Brain microvascular endothelial cell (primary cell): ENCODE measurements around the gene MAP4.

Experiments used
- DNase-seq: peaks from one replicate; pipeline ENCODE4 v3.0.0-alpha.2; 2020
- H3K27ac ChIP-seq: fragments of 250-450 bp; sonication (Bioruptor Pico); 2 replicates; pipeline ENCODE4 v1.5.1; 2020; ENCODE audit warnings: mild to moderate bottlenecking, moderate library complexity
- H3K27me3 ChIP-seq: fragments of 250-450 bp; sonication (Bioruptor Pico); replicated peaks from 2 replicates; pipeline ENCODE4 v1.5.1; 2020; ENCODE audit warnings: mild to moderate bottlenecking
- H3K36me3 ChIP-seq: fragments of 250-450 bp; sonication (Bioruptor Pico); replicated peaks from 2 replicates; pipeline ENCODE4 v1.5.1; 2020; ENCODE audit warnings: mild to moderate bottlenecking
- H3K4me3 ChIP-seq: 2 replicates; pipeline ENCODE4 v1.5.1; 2011; ENCODE audit warnings: low read depth, mild to moderate bottlenecking, control low read depth, low read length, moderate library complexity
- CTCF ChIP-seq: IDR thresholded peaks from 2 replicates; pipeline ENCODE4 v1.5.1; 2011; ENCODE audit warnings: low read depth, mild to moderate bottlenecking, moderate library complexity, low read length, control low read depth, inconsistent platforms; ENCODE audit errors: missing control alignments
- in situ Hi-C: cut with HindIII; loops from 2 replicates; pipeline ENCODE4 v1.10.0; 2017; ENCODE audit warnings: low sequenced_read_pairs, low pct_ligation_motif_present

MAP4 gene

GRCh38 chr3:47847801-47848518, 168.3 kb downstream of the MAP4 start:
- no peak for DNase-seq
- Histone ChIP-seq H3K36me3 (peaks cover 87% of the 10 kb centered on the region), H3K27me3 (no peaks in the 10 kb centered on the region), H3K27ac (no peak overlapping the region), H3K4me3 (no peak overlapping the region)
- no peak for TF ChIP-seq CTCF
- in situ Hi-C loops = no loop called here

- no peaks in the 10 kb centered on the region for H3K27me3 ChIP-seq
- H3K4me3 ChIP-seq = no peak overlapping the region
- no peak overlapping the region for H3K27ac ChIP-seq
- in situ Hi-C loops = no loop called here
- DNase-seq = no peak
- H3K36me3 ChIP-seq = peaks cover 84% of the 10 kb centered on the region
- no peak for TF ChIP-seq CTCF
Measured at GRCh38 chr3:47847260-47847659, 169.0 kb downstream of the MAP4 start.

GRCh38 chr3:47846880-47847248, 169.4 kb downstream of the MAP4 start:
- Histone ChIP-seq H3K27me3 (no peaks in the 10 kb centered on the region), H3K27ac (no peak overlapping the region), H3K36me3 (peaks cover 83% of the 10 kb centered on the region), H3K4me3 (no peak overlapping the region)
- no peak for DNase-seq
- TF ChIP-seq CTCF = no peak
- in situ Hi-C loops = no loop called here

GRCh38 chr3:47846186-47846879, 169.9 kb downstream of the MAP4 start:
- no peak overlapping the region for H3K4me3 ChIP-seq
- TF ChIP-seq CTCF = no peak
- in situ Hi-C loops = no loop called here
- H3K27me3 ChIP-seq = no peaks in the 10 kb centered on the region
- peaks cover 83% of the 10 kb centered on the region for H3K36me3 ChIP-seq
- H3K27ac ChIP-seq = no peak overlapping the region
- DNase-seq = no peak

GRCh38 chr3:47841786-47842349, 174.3 kb downstream of the MAP4 start:
- DNase-seq = no peak
- no peak for TF ChIP-seq CTCF
- H3K36me3 ChIP-seq = peaks cover 85% of the 10 kb centered on the region

More at GRCh38 chr3:47841786-47842349, 174.3 kb downstream of the MAP4 start:
- in situ Hi-C loops = no loop called here
- Histone ChIP-seq H3K27ac (no peak overlapping the region), H3K4me3 (no peak overlapping the region), H3K27me3 (no peaks in the 10 kb centered on the region)
